Measurements from ENCODE around the gene GFOD2.
A peak's percentile ranks its signal among the peaks of the same experiment; 100 is the strongest.

GFOD2 gene

GRCh38 chr16:67731071-67731752, 12.1 kb upstream of the GFOD2 start:
- no peak for DNase-seq

GRCh38 chr16:67730326-67730725, 11.2 kb upstream of the GFOD2 start:
- no peak for DNase-seq

GRCh38 chr16:67729636-67730248, 10.6 kb upstream of the GFOD2 start:
- no peak for DNase-seq

GRCh38 chr16:67727521-67728485, 8.7 kb upstream of the GFOD2 start:
- no peak for DNase-seq

GRCh38 chr16:67726106-67727034, 7.3 kb upstream of the GFOD2 start:
- DNase-seq, result no peak

GRCh38 chr16:67723911-67724305, 4.8 kb upstream of the GFOD2 start:
- DNase-seq, result no peak

- DNase-seq, result no peak
Measured at GRCh38 chr16:67723151-67723910, 4.2 kb upstream of the GFOD2 start.

GRCh38 chr16:67720236-67720635, 1.1 kb upstream of the GFOD2 start:
- no peak for DNase-seq

- peak; percentile 23 for DNase-seq
Measured at GRCh38 chr16:67719778-67720144, 645 bp upstream of the GFOD2 start.

GRCh38 chr16:67718668-67719047, 458 bp downstream of the GFOD2 start:
- DNase-seq, result no peak

- no peak for DNase-seq
Measured at GRCh38 chr16:67716097-67716496, 3.0 kb downstream of the GFOD2 start.

GRCh38 chr16:67714522-67714921, 4.6 kb downstream of the GFOD2 start:
- DNase-seq, result no peak

GRCh38 chr16:67713647-67714273, 5.4 kb downstream of the GFOD2 start:
- no peak for DNase-seq

GRCh38 chr16:67710607-67711006, 8.5 kb downstream of the GFOD2 start:
- no peak for DNase-seq

GRCh38 chr16:67709050-67709449, 10.1 kb downstream of the GFOD2 start:
- DNase-seq, result no peak

GRCh38 chr16:67708368-67708771, 10.7 kb downstream of the GFOD2 start:
- no peak for DNase-seq

GRCh38 chr16:67707790-67708189, 11.3 kb downstream of the GFOD2 start:
- no peak for DNase-seq

GRCh38 chr16:67707210-67707609, 11.9 kb downstream of the GFOD2 start:
- no peak for DNase-seq

GRCh38 chr16:67704110-67704509, 15.0 kb downstream of the GFOD2 start:
- no peak for DNase-seq

GRCh38 chr16:67703626-67704025, 15.5 kb downstream of the GFOD2 start:
- DNase-seq, result peak; percentile 35

GRCh38 chr16:67702130-67702529, 17.0 kb downstream of the GFOD2 start:
- DNase-seq, result no peak
